OCI-LY3 (cell line): ENCODE measurements around the gene HIF3A.

ENCODE experiments used
- EZH2phosphoT487 ChIP-seq: fragments of 200-600 bp; shearing (Covaris generic); IDR thresholded peaks from 2 replicates; pipeline ENCODE4 v1.6.1; 2018; ENCODE audit warnings: antibody characterized with exemption, mixed run types, low read depth
- TF ChIP-seq, protein P1 (sequence below): fragments of 200-600, 300-600 bp; sonication (generic); IDR thresholded peaks from 2 replicates; pipeline ENCODE4 v1.5.1; 2014; ENCODE audit warnings: antibody characterized with exemption, low read length, low read depth

DNA sequence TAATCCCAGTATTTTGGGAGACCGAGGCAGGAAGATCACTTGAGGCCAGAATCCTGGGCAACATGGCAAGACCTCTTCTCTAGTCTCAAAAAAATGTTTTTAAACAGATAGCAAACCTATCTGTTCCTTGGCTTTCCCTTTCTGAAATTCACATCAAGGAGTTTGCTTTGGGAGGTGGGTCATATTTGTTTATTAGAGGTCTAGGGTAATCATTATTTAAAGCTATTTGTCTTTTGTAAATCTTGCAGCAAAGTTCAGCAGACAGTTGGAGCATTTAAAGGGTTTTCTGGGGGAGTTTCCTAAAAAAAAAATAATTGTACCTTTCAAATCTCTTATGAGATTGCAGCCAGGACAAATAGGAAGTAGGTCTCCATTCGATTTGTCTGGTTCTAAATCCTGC, 67.5 kb downstream of the HIF3A start:
- TF ChIP-seq, protein P1, sequence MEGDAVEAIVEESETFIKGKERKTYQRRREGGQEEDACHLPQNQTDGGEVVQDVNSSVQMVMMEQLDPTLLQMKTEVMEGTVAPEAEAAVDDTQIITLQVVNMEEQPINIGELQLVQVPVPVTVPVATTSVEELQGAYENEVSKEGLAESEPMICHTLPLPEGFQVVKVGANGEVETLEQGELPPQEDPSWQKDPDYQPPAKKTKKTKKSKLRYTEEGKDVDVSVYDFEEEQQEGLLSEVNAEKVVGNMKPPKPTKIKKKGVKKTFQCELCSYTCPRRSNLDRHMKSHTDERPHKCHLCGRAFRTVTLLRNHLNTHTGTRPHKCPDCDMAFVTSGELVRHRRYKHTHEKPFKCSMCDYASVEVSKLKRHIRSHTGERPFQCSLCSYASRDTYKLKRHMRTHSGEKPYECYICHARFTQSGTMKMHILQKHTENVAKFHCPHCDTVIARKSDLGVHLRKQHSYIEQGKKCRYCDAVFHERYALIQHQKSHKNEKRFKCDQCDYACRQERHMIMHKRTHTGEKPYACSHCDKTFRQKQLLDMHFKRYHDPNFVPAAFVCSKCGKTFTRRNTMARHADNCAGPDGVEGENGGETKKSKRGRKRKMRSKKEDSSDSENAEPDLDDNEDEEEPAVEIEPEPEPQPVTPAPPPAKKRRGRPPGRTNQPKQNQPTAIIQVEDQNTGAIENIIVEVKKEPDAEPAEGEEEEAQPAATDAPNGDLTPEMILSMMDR = no peak
- no peak for TF ChIP-seq EZH2phosphoT487
